Neutrophil (primary cell): ENCODE measurements around the gene BRAP.

Source experiments
- H3K27ac ChIP-seq: fragments of 200-600 bp; sonication (generic); 2 replicates; pipeline ENCODE4 v1.5.1; 2016; ENCODE audit warnings: mild to moderate bottlenecking, moderate library complexity
- H3K27me3 ChIP-seq: fragments of 200-600 bp; sonication (generic); 2 replicates; pipeline ENCODE4 v1.6.0; 2016; ENCODE audit warnings: mild to moderate bottlenecking
- H3K36me3 ChIP-seq: fragments of 200-600 bp; sonication (generic); 2 replicates; pipeline ENCODE4 v1.5.1; 2017
- H3K4me1 ChIP-seq, 2 experiments: fragments of 200-600 bp in 1 of 2; sonication (generic) in 1 of 2; 1 replicate in 1 of 2; 2 replicates in 1 of 2; pipeline versions ENCODE4 v1.5.1 to v1.6.1; 2013 to 2016; ENCODE audit warnings: low read depth in 1 of 2, low read length in 1 of 2, mild to moderate bottlenecking in 1 of 2, moderate library complexity in 1 of 2; ENCODE audit not compliant: control insufficient read depth in 1 of 2, insufficient read depth in 1 of 2
- H3K4me3 ChIP-seq, 2 experiments: fragments of 200-600 bp in 1 of 2; sonication (generic) in 1 of 2; 1 replicate in 1 of 2; 2 replicates in 1 of 2; pipeline ENCODE4 v1.5.1; 2013 to 2016; ENCODE audit warnings: low read depth in 1 of 2, low read length in 1 of 2, mild to moderate bottlenecking in 1 of 2, moderate library complexity in 1 of 2
- H3K9me3 ChIP-seq: fragments of 200-600 bp; sonication (generic); 2 replicates; pipeline ENCODE4 v1.5.1; 2016
- TF ChIP-seq, protein P1 (sequence below): fragments of 200-600 bp; sonication (generic); IDR thresholded peaks from 2 replicates; pipeline ENCODE4 v1.5.1; 2016; ENCODE audit warnings: antibody characterized with exemption

BRAP gene

DNA sequence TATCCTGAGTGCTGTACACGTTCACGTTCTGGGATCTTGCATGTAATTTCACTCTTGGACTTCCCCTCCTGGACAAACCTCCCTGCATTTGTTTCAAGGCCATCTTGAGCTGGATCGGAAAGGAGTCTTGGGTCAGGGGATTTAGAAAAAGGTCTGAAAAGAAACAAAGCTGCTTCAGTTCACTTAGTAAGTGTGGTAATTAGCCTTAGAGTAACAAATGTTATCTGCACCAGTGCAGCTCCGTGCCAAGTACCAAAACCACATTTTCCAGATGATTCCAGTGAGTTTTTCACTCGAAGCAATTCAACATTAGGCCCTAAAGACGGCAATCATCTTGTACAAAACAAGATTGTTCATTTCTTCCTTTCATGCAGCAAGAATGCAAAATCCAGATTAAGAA lies 47.2 kb downstream of the BRAP start:
- H3K4me1 ChIP-seq = no peaks in the 10 kb centered on the region
- H3K9me3 ChIP-seq = no peaks in the 10 kb centered on the region
- H3K36me3 ChIP-seq = peaks cover 39% of the 10 kb centered on the region
- no peaks in the 10 kb centered on the region for H3K27me3 ChIP-seq
- no peak overlapping the region for H3K27ac ChIP-seq
- H3K4me3 ChIP-seq = no peak overlapping the region
- TF ChIP-seq, protein P1, sequence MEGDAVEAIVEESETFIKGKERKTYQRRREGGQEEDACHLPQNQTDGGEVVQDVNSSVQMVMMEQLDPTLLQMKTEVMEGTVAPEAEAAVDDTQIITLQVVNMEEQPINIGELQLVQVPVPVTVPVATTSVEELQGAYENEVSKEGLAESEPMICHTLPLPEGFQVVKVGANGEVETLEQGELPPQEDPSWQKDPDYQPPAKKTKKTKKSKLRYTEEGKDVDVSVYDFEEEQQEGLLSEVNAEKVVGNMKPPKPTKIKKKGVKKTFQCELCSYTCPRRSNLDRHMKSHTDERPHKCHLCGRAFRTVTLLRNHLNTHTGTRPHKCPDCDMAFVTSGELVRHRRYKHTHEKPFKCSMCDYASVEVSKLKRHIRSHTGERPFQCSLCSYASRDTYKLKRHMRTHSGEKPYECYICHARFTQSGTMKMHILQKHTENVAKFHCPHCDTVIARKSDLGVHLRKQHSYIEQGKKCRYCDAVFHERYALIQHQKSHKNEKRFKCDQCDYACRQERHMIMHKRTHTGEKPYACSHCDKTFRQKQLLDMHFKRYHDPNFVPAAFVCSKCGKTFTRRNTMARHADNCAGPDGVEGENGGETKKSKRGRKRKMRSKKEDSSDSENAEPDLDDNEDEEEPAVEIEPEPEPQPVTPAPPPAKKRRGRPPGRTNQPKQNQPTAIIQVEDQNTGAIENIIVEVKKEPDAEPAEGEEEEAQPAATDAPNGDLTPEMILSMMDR = no peak

DNA sequence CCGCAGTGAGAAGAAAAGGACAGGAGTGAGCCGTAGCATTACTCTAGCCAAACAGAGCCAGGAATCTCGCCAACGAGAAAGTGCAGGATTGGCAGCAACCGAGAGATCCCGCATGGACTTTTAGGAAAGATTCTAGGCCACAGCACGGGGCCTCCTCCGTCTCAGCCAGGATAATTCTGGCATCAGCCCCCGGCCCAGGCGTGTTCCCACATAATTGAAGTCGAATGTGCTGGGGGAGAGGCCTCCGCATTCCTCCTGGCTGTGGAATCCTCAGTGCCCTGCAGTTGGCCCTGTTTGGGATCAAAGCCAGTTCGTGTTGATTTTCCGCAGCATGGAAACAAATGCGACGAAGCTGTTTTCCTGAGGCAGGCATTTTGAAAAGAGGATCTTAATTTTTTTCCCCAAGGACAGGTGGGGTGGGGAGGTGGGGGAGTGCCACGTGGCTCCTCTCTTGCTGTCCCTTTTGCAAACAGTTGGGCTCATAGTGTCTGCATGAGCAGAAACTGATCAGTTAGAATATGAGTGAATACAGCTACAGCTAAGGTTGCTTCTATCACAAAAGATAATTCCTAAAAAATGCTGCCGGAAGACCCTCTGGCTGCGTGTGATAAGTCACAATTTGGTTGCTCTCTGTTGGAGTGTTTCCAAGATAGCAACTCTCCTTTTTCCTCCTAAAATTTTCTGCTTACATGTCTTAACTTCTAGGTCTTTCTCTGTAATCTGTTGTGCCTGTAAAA lies 49.4 kb downstream of the BRAP start:
- Histone ChIP-seq H3K27ac (no peak overlapping the region), H3K4me3 (no peak overlapping the region), H3K36me3 (peaks cover 20% of the 10 kb centered on the region), H3K27me3 (no peaks in the 10 kb centered on the region), H3K4me1 (no peaks in the 10 kb centered on the region), H3K9me3 (no peaks in the 10 kb centered on the region)
- TF ChIP-seq, protein P1 = no peak

DNA sequence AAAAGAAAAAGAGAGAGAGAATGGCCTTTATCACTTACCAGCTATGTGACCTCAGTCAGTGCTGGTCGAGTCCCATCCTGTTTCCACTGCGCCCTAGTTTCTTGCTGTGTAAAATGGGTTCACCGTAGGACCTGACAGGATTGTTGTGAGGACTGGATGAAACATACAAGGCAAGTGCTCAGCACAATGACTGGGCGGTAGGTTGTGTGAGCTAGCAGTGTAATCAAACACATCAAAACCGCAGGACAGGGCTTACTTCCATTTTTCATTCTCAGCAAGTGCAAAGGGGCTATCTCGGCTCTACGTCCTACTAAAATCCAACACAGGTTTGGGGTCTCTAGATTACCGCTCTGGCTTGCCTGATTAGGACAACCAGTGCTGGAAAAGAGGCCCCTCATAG lies 50.2 kb downstream of the BRAP start:
- H3K4me1 ChIP-seq = no peaks in the 10 kb centered on the region
- H3K27ac ChIP-seq = no peak overlapping the region
- H3K36me3 ChIP-seq = peaks cover 16% of the 10 kb centered on the region
- H3K4me3 ChIP-seq = no peak overlapping the region
- TF ChIP-seq, protein P1 = no peak
- H3K27me3 ChIP-seq = no peaks in the 10 kb centered on the region
- H3K9me3 ChIP-seq = no peaks in the 10 kb centered on the region

DNA sequence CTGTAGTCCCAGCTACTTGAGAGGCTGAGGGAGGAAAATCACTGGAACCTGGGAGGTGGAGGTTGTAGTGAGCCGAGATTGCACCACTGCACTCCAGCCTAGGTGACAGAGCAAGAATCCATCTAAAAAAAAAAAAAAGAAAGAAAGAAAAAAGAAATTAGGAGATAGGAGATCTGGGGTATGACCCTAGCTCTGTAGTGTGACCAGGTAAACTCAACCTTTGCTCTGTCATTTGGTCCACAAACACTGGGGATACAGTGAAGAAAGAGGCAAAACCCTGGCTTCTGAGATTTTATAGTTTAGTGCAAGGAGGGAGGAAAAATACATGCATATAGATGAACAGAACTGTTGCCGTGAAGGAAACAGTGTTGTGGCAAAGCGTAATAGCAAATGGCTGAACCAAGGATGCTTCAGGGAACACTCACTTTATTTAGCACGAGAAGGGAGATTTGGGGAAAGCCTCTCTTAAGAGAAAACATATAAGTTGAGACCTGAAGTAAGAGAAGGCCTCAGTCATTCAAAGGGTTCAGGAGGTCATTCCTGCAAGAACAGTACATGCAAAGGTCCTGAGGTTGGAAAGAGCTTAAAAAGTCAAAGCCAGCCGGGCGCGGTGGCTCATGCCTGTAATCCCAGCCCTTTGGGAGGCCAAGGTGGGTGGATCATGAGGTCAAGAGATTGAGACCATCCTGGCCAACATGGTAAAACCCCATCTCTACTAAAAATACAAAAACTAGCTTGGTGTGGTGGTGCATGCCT lies 57.1 kb downstream of the BRAP start:
- H3K36me3 ChIP-seq = no peaks in the 10 kb centered on the region
- H3K4me3 ChIP-seq = no peak overlapping the region

DNA sequence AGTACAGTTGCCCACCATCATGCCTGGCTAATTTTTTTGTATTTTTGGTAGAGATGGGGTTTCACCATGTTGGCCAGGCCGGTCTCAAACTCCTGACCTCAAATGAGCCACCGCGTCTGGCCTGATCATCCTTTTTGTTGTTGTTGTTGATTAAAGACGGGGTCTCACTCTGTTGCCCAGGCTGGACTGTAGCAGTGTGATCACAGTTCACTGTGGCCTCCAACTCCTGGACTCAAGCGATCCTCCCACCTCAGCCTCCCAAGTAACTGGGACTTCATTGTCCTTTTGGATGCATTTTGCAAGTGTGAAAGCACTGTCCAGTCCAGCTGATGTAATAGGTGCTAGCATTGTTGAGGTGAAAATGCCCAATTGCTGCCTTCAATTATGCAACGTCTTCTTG lies 59.5 kb downstream of the BRAP start:
- no peaks in the 10 kb centered on the region for H3K27me3 ChIP-seq
- H3K9me3 ChIP-seq = no peaks in the 10 kb centered on the region
- H3K4me3 ChIP-seq = no peak overlapping the region
- no peaks in the 10 kb centered on the region for H3K36me3 ChIP-seq
- TF ChIP-seq, protein P1 = no peak
- H3K4me1 ChIP-seq = no peaks in the 10 kb centered on the region
- no peak overlapping the region for H3K27ac ChIP-seq

More for the DNA sequence above, 57.1 kb downstream of the BRAP start:
- TF ChIP-seq, protein P1 = no peak
- Histone ChIP-seq H3K4me1 (no peaks in the 10 kb centered on the region), H3K27me3 (no peaks in the 10 kb centered on the region), H3K9me3 (no peaks in the 10 kb centered on the region), H3K27ac (no peak overlapping the region)
